HPDE6-E6E7 (cell line): ENCODE data around the gene MZT2A.
A peak's percentile ranks its signal among the peaks of the same experiment; 100 is the strongest.
"Not testable (repeated sequence)": the region's sequence is repeated elsewhere in the genome, so short reads cannot be mapped to it uniquely, and the experiment has no call there.

ENCODE experiments used
- DNase-seq: peaks from one replicate; pipeline ENCODE4 v3.0.0; 2011; ENCODE audit warnings: missing footprints; ENCODE audit errors: extremely low spot score

Gene MZT2A

DNA sequence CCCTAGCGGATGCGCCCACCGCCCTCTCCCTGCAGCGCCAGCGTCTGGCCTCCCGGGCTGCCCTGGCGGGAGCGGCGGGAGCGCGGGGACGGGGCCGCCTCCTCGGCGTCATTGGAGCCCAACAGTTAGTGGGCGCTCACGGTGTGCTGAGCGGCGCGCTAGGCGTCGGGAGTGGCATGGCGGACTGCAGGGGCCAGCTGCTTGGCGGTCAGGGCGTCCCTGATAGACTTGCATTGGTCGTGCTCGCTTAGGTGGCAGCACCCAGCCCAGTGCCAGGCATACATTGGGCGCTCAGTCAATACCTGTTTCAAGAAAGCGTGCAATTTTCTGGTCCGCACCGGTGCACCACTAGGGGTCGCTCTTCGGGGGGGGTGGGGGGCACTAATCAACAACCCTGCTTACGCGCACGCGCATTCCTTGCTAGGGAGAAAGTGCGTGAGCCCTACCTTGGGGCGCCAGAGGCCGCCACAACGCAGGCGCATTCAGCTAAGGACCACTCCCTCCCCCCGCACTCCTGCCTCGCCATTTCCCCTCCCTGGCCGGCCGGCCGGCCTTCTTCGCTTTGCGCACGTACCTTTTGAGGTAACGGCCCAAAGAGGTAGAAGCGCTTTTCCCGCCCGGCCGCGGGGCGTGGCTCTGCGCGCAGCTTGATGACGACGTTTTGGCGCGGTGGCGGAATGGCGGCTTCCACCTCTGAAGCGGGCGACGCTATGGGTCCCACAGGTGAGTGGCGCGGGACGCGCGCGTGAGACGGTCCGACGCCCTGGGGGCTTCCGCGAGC lies 411 bp upstream of the MZT2A start:
- peak; percentile 96 for DNase-seq

DNA sequence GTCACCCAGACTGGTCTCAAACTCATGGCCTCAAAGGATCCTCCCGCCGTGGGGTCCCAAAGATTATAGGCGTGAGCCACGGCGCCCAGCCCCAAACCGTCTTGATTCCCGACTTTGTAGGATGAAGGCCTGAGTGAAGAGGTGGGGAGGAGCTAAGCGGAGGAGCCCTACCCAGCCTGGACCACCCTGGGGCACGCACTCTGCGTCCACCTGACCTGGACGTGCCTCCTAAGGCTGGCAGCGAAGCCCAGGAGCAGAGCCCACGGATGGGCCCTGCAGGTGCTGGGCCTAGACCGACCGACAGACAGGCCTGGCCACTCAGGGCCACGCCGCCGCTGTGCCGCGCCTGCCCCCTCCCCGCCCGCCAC lies 744 bp downstream of the MZT2A start:
- not testable (repeated sequence) for DNase-seq

DNA sequence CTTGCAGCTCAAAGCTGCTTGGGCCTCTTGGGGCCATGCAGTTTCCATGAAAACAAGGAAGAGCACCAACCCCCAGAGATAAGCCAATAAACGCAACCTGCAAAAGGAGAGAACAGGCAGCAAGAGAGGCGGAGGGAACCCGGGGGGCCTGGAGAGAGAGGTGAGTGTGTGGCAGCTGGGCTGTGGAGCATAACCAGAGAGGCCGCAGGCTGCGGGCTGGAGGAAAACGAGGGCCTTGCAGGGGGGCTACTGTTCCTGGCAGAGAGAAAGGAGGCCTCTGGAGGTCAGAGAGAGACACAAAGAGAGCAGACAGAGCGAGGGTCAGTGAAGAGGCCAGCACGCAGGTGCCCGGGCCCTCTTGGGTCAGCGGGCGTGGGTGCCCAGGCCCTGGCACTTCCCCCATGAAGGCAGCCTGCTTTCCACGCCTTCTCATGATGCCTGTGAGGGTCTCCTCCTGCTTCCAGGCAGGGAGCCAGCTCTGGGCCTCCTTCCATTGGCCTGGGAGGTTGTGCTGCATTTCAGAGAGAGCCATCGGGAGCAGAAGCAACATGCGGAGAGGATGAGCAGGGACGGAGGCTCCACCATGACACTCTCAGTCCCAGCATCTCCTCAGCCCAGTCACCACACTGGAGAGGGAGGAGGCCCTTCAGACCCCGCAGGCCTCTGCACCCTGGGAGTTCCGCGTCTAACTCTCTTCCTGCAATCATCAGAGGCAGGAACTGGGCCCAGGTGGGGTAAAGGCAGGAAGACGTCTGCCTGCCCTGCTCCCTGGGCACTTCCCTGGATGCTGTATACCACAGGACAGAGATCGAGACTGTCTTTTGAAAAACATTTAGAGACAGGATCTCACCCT lies 1.4 kb downstream of the MZT2A start:
- not testable (repeated sequence) for DNase-seq

DNA sequence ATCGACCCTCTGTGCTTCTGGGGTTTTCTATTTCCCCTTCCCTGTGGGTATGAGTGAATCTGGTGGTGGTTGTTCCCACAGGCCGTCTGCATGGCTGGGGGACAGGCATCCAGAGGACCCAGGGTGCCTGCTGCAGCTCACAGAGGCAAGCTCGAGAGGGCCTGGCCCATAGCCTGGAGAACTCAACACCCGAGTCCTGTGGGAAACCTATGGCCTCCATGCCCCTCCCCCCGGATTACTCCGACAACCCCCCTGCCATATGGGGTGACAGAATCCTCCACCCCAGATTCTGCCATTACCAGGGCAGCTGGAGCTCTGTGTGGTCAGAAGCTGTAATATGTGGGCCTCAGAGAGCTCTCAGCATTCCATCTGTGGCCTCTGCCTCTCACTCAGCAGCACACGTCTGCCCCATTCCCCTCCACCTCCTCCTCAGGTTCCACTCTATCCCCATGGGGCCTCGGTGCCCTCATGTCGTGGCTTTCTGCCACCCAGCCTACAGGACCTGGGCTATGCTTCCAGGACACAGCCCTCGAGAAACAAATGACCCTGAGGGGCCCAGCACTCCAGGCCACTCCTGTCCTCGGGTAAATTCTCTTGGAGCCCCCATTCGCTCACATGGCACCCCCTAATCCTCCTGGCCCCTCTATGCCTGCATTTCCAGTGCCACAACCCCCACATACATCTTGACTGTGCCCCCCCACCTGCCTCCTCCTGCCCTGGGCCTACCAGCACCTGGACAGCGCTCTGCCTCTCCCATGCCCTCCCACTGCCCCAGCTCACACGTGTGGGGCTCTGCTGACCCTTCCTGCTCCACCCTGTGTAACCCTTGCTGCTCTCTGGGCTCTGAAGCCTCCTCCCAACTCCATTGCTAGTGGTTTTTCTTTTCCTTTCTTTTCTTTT lies 3.6 kb downstream of the MZT2A start:
- DNase-seq = no peak

DNA sequence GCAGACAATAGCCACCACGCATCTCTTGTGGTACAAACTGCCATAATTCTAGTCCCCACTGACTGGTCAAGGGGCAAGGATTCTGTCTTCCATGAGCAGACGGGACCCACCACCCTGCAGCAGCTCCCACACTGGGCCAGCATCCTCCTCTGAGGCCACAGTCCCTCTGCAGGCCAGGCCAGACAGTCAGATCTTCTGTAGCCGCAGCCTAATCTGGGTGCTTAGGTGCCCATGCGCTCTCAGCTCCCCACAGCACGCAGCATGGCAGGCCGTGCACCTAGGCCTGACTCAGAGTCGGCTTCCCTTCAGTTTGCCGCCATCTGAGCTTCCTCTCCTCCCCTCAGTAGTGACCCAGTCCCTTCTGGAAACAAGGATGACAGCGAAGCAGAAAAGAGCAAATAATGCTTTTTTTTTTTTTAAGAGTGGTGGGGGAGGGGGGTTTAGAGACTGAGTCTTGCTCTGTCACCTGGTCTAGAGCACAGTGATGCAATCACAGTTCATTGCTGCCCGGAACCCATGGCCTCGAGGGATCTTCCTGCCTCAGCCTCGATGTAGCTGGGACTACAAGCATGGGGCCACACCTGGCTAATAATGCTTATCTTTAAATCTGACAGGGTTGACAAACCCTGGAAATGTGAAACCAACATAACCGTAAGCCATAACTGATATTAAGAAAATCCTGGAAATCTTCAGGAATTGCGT lies 5.8 kb downstream of the MZT2A start:
- not testable (repeated sequence) for DNase-seq

DNA sequence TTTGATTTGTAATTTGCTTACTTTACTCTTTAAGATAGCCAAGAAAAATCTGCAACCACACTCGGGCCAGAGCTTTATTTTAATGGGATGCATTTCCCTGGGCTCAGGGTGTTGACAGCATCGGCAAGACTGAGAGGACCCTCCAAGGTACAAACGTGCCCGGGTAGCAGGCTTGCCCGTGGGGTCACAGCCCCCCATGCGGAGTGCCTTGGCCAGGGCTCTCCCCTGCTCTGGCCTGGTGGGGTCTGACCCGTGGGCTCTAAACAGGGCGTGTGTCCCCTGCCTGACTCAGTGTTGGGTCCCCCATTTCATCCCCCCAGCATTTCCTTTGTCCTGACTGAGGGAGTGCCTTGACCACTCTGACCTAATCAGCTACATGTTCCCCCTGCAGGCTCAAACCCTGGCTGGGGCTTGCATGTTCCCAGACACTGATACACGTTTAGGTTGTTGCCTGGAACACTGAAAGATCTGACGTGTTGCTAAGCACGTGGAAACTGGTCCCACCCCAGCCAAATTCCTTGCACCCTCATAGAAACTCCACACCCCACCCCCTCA lies 7.2 kb downstream of the MZT2A start:
- DNase-seq = not testable (repeated sequence)

DNA sequence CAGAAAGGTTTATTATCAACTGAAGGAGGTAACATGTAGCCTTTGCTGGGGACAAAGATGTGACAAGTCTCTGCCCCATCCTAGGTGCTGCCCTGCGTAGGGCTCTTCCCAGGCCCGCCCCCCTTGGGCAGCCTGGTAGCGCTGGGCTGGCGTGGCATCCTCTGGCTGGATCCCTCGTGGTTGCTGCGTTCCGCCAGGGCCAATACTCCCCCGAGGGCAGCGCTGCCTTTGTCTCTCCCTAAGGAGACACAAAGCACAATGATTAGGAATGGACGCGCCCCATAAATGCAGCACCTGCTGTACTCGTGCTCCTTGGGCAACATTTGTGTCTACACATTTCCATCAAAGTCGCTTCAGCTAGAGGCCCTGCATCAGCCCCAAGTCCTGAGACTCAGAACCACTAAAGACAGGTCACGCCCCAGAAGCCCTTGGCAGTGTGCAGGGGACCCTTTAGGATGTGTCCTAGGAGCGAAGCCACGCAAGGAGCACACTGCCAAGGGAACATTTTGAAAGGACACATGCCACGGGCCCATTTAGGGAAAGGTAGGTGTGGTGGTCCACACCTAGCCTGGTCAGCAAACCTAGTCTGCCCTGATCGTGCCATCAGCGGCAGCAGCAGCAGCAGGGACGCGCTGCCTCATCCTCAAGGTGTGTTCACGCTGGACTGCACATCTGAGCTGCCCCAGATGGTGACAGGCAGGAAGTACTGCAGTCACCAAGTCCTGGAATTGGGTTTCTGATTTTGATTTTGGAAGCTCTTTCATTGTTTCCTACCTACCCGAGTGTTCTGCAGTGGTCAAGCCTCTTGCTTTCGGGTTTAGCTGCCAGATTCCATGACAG lies 8.0 kb downstream of the MZT2A start:
- DNase-seq = not testable (repeated sequence)

DNA sequence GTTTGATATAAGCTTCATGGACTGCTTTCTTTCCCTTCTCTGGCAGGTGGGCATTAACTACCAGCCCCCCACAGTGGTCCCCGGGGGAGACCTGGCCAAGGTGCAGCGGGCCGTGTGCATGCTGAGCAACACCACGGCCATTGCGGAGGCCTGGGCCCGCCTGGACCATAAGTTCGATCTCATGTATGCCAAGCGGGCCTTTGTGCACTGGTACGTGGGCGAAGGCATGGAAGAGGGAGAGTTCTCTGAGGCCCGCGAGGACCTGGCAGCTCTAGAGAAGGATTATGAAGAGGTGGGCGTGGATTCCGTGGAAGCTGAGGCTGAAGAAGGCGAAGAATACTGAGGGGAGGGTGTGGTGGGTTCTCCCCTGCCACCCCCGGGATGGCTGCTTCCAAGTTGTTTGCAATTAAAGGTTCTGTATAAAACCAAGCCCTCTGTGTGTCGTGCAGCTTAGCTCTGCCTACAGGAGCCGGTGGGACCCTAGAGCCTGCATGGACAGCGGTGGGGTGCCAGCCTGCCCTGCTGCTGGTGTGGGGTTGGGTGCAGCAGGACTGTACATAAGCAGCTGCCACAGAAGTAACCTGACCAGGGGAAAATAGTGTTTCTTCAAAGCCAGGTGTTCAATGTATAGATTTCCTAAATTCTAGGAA lies 9.6 kb downstream of the MZT2A start:
- not testable (repeated sequence) for DNase-seq

DNA sequence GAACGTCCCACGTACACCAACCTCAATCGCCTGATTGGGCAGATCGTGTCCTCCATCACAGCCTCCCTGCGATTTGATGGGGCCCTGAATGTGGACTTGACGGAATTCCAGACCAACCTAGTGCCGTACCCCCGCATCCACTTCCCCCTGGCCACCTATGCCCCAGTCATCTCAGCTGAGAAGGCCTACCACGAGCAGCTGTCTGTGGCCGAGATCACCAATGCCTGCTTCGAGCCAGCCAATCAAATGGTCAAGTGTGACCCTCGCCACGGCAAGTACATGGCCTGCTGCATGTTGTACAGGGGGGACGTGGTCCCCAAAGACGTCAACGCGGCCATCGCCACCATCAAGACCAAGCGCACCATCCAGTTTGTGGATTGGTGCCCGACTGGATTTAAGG lies 11.8 kb downstream of the MZT2A start:
- DNase-seq = not testable (repeated sequence)

DNA sequence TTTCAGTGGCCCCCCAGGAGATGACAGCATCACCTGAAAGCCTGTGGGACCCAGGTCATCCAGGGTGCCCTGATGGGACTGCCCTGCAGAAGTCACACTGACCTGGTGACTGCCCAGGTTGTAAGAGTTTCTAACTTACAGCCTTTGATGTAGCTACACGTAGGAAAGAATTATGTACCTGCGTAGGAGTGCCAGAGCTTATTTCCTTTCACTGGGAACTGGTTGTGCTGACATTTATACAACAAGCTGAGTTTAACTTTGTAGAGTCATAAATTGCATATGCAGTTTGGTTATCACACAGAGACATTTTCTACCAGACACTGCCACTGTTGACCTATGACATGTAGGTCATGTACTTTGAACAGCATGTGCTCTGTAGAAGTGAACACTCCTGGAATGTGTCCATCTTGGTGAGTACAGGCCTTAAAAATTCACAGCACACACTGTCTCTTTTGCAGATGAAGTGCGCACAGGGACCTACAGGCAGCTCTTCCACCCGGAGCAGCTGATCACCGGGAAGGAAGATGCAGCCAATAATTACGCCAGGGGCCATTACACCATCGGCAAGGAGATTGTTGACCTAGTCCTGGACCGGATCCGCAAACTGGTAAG lies 13.2 kb downstream of the MZT2A start:
- not testable (repeated sequence) for DNase-seq

DNA sequence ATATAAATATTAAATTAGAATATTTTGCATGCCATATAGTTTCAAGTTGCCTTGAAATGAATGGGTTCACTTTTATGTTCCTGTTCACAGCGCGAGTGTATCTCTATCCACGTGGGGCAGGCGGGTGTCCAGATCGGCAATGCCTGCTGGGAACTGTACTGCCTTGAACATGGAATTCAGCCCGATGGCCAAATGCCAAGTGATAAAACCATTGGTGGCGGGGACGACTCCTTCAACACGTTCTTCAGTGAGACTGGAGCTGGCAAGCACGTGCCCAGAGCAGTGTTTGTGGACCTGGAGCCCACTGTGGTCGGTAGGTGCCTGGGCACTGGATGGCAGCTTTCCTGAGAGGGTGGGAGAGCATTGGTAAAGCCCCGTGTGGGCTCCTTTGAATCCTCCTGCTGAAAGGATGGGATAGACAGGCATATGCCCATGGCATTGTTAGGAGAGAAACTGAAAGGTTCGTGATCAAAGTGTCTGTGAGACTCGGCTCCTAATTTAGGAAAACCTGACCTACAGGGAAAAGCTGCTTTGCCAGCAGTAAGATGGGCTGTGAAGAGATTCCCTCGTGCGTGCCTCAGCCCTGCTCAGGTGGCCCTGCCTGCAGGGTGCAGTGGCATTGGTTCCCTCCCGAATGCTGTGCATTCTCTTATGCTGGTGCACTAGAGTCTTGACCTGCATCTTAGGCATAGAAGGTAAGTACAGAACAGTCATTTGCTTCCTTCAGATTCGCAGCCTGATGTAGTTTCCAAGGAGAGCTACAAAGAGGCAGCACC lies 13.9 kb downstream of the MZT2A start:
- not testable (repeated sequence) for DNase-seq

DNA sequence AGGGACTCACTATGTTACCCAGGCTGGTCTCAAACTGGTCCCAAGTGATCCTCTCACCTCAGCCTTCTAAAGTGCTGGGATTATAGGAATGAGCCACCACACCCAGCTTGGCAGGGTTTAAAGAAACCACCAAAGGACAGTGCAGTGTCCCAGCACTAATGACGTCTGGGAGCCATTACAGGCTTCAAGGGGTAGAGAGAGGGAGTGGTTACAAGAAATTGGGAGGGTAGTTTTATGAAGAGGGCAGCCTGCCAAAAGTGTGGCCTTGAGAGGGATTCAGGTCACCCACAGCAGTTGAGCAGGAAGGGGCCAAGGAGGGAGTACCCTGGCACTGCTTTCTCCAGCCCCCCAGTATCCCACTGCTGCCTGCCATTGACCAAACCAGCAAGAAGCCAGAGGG lies 15.0 kb downstream of the MZT2A start:
- not testable (repeated sequence) for DNase-seq

DNA sequence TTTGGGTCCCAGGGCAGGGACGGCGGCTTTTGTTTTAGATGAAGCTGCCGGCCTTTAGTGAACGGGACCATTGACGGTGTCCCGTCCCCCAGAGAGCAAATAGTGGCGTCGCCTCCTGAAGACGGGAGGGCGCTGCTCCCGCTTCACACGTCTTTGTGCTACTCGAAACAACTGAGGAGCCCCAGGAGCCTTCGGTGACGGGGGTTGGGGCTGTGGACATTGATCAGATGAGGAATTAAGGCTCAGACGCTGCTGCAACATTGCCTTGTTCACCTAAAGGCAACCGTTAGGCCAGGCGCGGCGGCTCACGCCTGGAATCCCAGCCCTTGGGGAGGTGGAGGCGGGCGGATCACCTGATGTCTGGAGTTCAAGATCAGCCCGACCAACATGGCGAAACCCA lies 15.8 kb downstream of the MZT2A start:
- DNase-seq = not testable (repeated sequence)

DNA sequence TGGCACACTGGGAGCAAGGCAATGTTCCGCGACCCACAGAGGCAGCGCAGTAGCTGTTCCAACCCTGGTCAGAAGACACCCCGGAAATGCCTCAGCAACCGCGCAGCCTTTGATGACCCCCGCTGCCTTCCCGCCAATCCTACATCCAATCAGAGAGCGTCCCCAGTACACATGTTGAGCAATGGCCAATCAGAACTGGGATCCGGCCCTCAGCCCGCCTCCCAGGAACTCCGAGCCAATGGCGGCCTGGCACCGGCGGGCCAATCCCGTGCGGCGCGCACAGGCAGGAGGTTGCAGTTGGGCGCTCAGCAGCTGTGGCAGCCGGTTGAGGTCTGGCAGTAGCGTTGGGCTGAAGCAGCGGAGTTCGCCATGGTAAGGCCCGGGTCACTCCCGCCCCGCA lies 16.4 kb downstream of the MZT2A start, which contains the start of gene TUBA3D:
TSS of gene TUBA3D (plus strand) at position 289 of the 400 bp plus-strand sequence. CDS start at position 370, 81 bp downstream.
- no peak for DNase-seq

DNA sequence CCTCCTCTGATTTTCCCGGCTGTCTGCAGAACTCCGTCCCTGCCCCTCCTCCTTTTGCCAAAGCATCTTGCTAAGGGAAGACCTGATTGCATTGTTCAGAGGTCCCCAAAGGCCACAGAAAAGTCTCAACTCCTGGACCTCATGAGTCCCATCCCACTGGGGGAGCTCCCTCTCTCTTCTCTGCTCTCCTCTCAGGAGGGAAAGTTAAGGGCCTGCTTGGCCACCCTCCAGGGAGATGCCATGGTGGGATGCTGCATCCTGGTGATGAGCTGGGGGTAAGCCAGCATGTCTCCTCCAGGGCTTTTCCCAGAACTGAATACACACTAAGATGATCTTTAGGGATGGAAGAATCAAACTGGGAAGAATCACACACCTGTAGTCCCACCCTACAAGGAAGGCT lies 18.9 kb downstream of the MZT2A start:
- not testable (repeated sequence) for DNase-seq

DNA sequence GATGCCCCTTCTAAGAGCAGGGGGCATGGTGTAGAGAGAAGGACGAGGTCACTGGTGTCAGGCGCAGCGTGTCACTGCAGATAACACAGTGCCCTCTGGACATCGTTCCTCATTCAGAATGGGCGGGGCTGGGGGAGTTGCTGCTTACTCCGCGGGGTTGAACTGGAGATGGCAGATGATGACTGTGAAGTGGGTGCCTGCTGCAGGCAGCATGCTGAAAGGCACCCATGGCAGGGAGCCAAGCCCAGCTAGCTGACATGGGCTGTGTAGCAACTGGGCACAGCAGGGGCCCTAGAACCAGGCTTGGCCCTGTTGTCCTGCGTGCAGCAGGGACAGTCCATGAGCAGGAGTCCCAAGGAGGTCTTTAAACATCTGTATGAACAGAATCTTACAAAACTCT lies 20.6 kb downstream of the MZT2A start:
- not testable (repeated sequence) for DNase-seq

DNA sequence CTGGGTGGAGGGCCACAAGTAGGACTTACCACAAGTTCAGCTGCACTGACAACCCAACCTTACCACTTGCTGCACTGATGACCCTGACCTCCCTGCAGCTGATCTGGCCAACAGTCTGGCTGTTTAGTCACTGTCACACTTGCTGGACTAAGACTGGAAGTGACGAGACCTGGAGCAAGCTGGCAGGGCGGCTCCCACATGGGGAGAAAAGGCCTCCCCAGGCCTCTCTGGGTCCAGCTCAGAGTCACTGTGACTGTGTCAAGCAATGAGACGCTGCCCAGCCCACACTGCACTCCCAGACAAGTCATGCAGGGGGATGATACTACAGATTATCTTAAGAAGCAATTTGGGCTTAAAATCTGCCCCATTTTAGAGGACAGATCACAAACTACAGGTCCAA lies 21.3 kb downstream of the MZT2A start:
- DNase-seq = not testable (repeated sequence)

DNA sequence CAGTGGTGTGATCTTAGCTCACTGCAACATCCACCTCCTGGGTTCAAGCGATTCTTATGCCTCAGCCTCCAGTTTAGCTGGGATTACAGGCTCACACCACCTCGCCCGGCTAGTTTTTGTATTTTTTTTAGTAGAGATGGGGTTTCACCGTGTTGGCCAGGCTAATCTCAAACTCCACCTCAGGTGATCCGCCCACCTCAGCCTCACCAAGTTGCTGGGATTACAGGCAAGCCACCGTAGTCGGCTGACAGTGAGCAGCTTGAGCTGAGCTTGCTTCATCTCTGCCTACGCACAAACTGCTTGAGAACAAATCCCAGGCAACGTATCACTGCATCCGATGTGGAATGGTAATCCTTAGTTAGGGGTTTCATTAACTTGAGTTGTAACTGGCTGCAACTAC lies 24.5 kb downstream of the MZT2A start:
- DNase-seq = not testable (repeated sequence)
